Activated T-cell treated with anti-CD3 and anti-CD28 coated beads, Interleukin-2, amount 50 U/mL, for 72 hours (primary cell): Measurements from ENCODE around the gene DDIAS. TPM values are rescaled to one million over a fixed set of nuclear protein-coding genes. Genes with fewer than 3 reads are reported as not detected.

Source experiments
- total RNA-seq, 2 donors: library from RNA; stranded (reverse); gene quantifications; one replicate each; pipeline ENCODE4 v1.2.3, GENCODE V29; 2022

The DDIAS gene
- total RNA-seq, 2 donors from 2014 or later = 15.0 to 19.5 TPM

Other genes with a start within 250 kb of the DDIAS start
- not detected for gene FAM181B, start 167.9 kb upstream of the DDIAS start, total RNA-seq
- gene PRCP, start 1.3 kb upstream of the DDIAS start, total RNA-seq = 10 to 100 TPM; 35.3 to 35.9 TPM
- gene RAB30, start 170.2 kb downstream of the DDIAS start, total RNA-seq = 10 to 100 TPM; 15.3 to 19.0 TPM